IPS-18c (cell line): Measurements from ENCODE around the gene GRIK2.
"Not testable (repeated sequence)": the region's sequence is repeated elsewhere in the genome, so short reads cannot be mapped to it uniquely, and the experiment has no call there.

ENCODE experiments used
- H3K4me3 ChIP-seq: 2 replicates; pipeline ENCODE4 v1.7.0; 2013; ENCODE audit warnings: low read depth, mild to moderate bottlenecking, low read length, moderate library complexity; ENCODE audit not compliant: insufficient read depth
- H3K9me3 ChIP-seq: one replicate; pipeline ENCODE4 v1.6.1; 2013; ENCODE audit warnings: mild to moderate bottlenecking, low read length, moderate library complexity; ENCODE audit not compliant: control insufficient read depth, insufficient read depth

The GRIK2 gene

GRCh38 chr6:102022803-102023202, 629.3 kb downstream of the GRIK2 start:
- H3K4me3 ChIP-seq = no peak overlapping the region
- no peaks in the 10 kb centered on the region for H3K9me3 ChIP-seq

GRCh38 chr6:102023977-102024657, 630.6 kb downstream of the GRIK2 start:
- no peak overlapping the region for H3K4me3 ChIP-seq
- no peaks in the 10 kb centered on the region for H3K9me3 ChIP-seq

GRCh38 chr6:102026649-102027048, 633.1 kb downstream of the GRIK2 start:
- Histone ChIP-seq H3K4me3 (no peak overlapping the region), H3K9me3 (no peaks in the 10 kb centered on the region)

GRCh38 chr6:102028176-102028575, 634.7 kb downstream of the GRIK2 start:
- Histone ChIP-seq H3K4me3 (no peak overlapping the region), H3K9me3 (no peaks in the 10 kb centered on the region)

- Histone ChIP-seq H3K4me3 (no peak overlapping the region), H3K9me3 (no peaks in the 10 kb centered on the region)
Observed at GRCh38 chr6:102038964-102039363, 645.5 kb downstream of the GRIK2 start.

GRCh38 chr6:102039441-102039840, 645.9 kb downstream of the GRIK2 start:
- H3K9me3 ChIP-seq = no peaks in the 10 kb centered on the region

GRCh38 chr6:102051001-102051400, 657.5 kb downstream of the GRIK2 start:
- H3K9me3 ChIP-seq = no peaks in the 10 kb centered on the region
- H3K4me3 ChIP-seq = no peak overlapping the region

More at GRCh38 chr6:102039441-102039840, 645.9 kb downstream of the GRIK2 start:
- no peak overlapping the region for H3K4me3 ChIP-seq

GRCh38 chr6:102051720-102052119, 658.2 kb downstream of the GRIK2 start:
- no peak overlapping the region for H3K4me3 ChIP-seq
- H3K9me3 ChIP-seq = no peaks in the 10 kb centered on the region

GRCh38 chr6:102064142-102064541, 670.6 kb downstream of the GRIK2 start:
- Histone ChIP-seq H3K4me3 (no peak overlapping the region), H3K9me3 (no peaks in the 10 kb centered on the region)

GRCh38 chr6:102066301-102066700, 672.8 kb downstream of the GRIK2 start:
- H3K9me3 ChIP-seq = no peaks in the 10 kb centered on the region

GRCh38 chr6:102068349-102068929, 674.9 kb downstream of the GRIK2 start:
- no peaks in the 10 kb centered on the region for H3K9me3 ChIP-seq
- H3K4me3 ChIP-seq = no peak overlapping the region

More at GRCh38 chr6:102066301-102066700, 672.8 kb downstream of the GRIK2 start:
- no peak overlapping the region for H3K4me3 ChIP-seq

GRCh38 chr6:102075539-102075938, 682.0 kb downstream of the GRIK2 start:
- Histone ChIP-seq H3K9me3 (no peaks in the 10 kb centered on the region), H3K4me3 (no peak overlapping the region)

- no peak overlapping the region for H3K4me3 ChIP-seq
- H3K9me3 ChIP-seq = peaks cover 2% of the 10 kb centered on the region
Observed at GRCh38 chr6:102085257-102085656, 691.7 kb downstream of the GRIK2 start.

GRCh38 chr6:102088160-102088559, 694.7 kb downstream of the GRIK2 start:
- not testable (repeated sequence) for H3K4me3 ChIP-seq, H3K9me3 ChIP-seq

- Histone ChIP-seq H3K9me3 (no peaks in the 10 kb centered on the region), H3K4me3 (no peak overlapping the region)
Observed at GRCh38 chr6:102114402-102114801, 720.9 kb downstream of the GRIK2 start.

GRCh38 chr6:102115911-102116310, 722.4 kb downstream of the GRIK2 start:
- H3K9me3 ChIP-seq = no peaks in the 10 kb centered on the region
- H3K4me3 ChIP-seq = no peak overlapping the region

GRCh38 chr6:102118034-102118433, 724.5 kb downstream of the GRIK2 start:
- no peak overlapping the region for H3K4me3 ChIP-seq
- no peaks in the 10 kb centered on the region for H3K9me3 ChIP-seq
